K562 (cell line): ENCODE measurements around the gene TEX101. TPM values are rescaled to one million over a fixed set of nuclear protein-coding genes. Genes with fewer than 3 reads are reported as not detected.

Source experiments
- ATAC-seq: fragments of 200-7000 bp; cut with Tn5 transposase; 3 replicates; pipeline ENCODE4 v1.9.1; 2020; ENCODE audit warnings: moderate library complexity
- BruUV-seq: library from RNA; stranded (reverse); fragments of 400-500 nt; replicated peaks from 2 replicates; lab custom pipeline; 2021; lab: Mats Ljungman, UMichigan
- CTCF ChIA-PET: fragments of 300-600 bp; formaldehyde crosslinking; extraction: SDS; loops from one replicate; lab custom pipeline; 2021; ENCODE audit warnings: low intra/inter-chr PET ratio; lab: Yijun Ruan, JAX
- POLR2A ChIA-PET: fragments of 300-600, 350-650 bp; sonication (Branson Sonifier 250); formaldehyde crosslinking; extraction: SDS; loops from one replicate; lab custom pipeline; 2021; ENCODE audit warnings: antibody characterized with exemption, inconsistent platforms; lab: Yijun Ruan, JAX
- DNase-seq, 4 experiments: peaks; one replicate each; pipeline versions ENCODE4 v3.0.0 to v3.0.0-alpha.2; 2011 to 2018; ENCODE audit warnings: low spot score in 3 of 4, mixed read lengths in 3 of 4; ENCODE audit errors: extremely low read depth in 1 of 4
- FAIRE-seq: peaks from 2 replicates; lab custom pipeline; 2011; peaks lifted over from hg19 to GRCh38; lab: Jason Lieb, UNC
- H2AFZ ChIP-seq: 2 replicates; pipeline ENCODE4 v1.6.0; 2011; ENCODE audit warnings: low read depth, low read length, control low read depth, inconsistent platforms
- H3K27ac ChIP-seq: fragments of 200-600 bp; 3 replicates; pipeline ENCODE4 v1.8.0; 2011; ENCODE audit warnings: low read depth, mild to moderate bottlenecking, control low read depth, inconsistent platforms, low read length, moderate library complexity, mixed read lengths; ENCODE audit errors: extremely low read depth
- H3K27me3 ChIP-seq, 2 experiments: fragments of 300-600 bp in 1 of 2; 2 replicates in 1 of 2; 3 replicates in 1 of 2; pipeline versions ENCODE4 v1.6.0 to v1.8.0; 2011; ENCODE audit warnings: inconsistent platforms in 2 of 2, low read length in 2 of 2, mild to moderate bottlenecking in 1 of 2, mixed read lengths in 1 of 2, moderate library complexity in 1 of 2; ENCODE audit not compliant: control insufficient read depth in 2 of 2, insufficient read depth in 2 of 2
- H3K36me3 ChIP-seq: fragments of 300-600 bp; 3 replicates; pipeline ENCODE4 v1.8.0; 2011; ENCODE audit warnings: mild to moderate bottlenecking, low read length, inconsistent platforms; ENCODE audit not compliant: control insufficient read depth, insufficient read depth
- H3K4me1 ChIP-seq, 2 experiments: fragments of 200-600 bp in 1 of 2; replicated peaks in 1 of 2; 2 replicates in 1 of 2; 3 replicates in 1 of 2; pipeline versions ENCODE4 v1.5.1 to v1.8.0; 2011; ENCODE audit warnings: inconsistent platforms in 2 of 2, low read length in 2 of 2, mild to moderate bottlenecking in 1 of 2, mixed read lengths in 1 of 2, moderate library complexity in 1 of 2; ENCODE audit not compliant: control insufficient read depth in 2 of 2, insufficient read depth in 2 of 2
- H3K4me2 ChIP-seq: 2 replicates; pipeline ENCODE4 v1.6.1; 2011; ENCODE audit warnings: low read length, control low read depth, inconsistent platforms, mixed read lengths; ENCODE audit not compliant: insufficient read depth
- H3K4me3 ChIP-seq: fragments of 200-600 bp; sonication (generic), shearing (Covaris generic); 2 replicates; pipeline ENCODE4 v1.5.1; 2016; ENCODE audit warnings: control low read depth, inconsistent platforms
- H3K79me2 ChIP-seq: fragments of 200-600 bp; 3 replicates; pipeline ENCODE4 v1.8.0; 2011; ENCODE audit warnings: low read length, inconsistent platforms; ENCODE audit not compliant: control insufficient read depth, insufficient read depth
- H3K9ac ChIP-seq, 2 experiments: 2 replicates each; pipeline versions ENCODE4 v1.6.0 to v1.6.1; 2011; ENCODE audit warnings: low read depth in 2 of 2, low read length in 2 of 2, control low read depth in 1 of 2, inconsistent platforms in 1 of 2, mild to moderate bottlenecking in 1 of 2, mixed read lengths in 1 of 2; ENCODE audit not compliant: insufficient read depth in 1 of 2
- H3K9me1 ChIP-seq: one replicate; pipeline ENCODE4 v1.6.0; 2011; ENCODE audit warnings: inconsistent platforms, mild to moderate bottlenecking, low read length, moderate library complexity; ENCODE audit not compliant: control insufficient read depth, insufficient read depth
- H3K9me3 ChIP-seq: replicated peaks from 2 replicates; pipeline ENCODE4 v1.5.1; 2011; ENCODE audit warnings: low read depth, low read length, inconsistent platforms; ENCODE audit not compliant: control insufficient read depth, insufficient read depth
- H4K20me1 ChIP-seq: replicated peaks from 2 replicates; pipeline ENCODE4 v1.6.1; 2011; ENCODE audit warnings: low read length, inconsistent platforms, mixed read lengths; ENCODE audit not compliant: control insufficient read depth, insufficient read depth
- CEBPB ChIP-seq: fragments of 450-650 bp; IDR thresholded peaks from 2 replicates; pipeline ENCODE4 v1.6.1; 2016; ENCODE audit warnings: missing genetic modification characterization, missing compliant biosample characterization
- FOXP1 ChIP-seq: sonication (generic); formaldehyde crosslinking; IDR thresholded peaks from 2 replicates; pipeline ENCODE4 v1.8.0; 2022; ENCODE audit warnings: mild to moderate bottlenecking, missing genetic modification reagents
- SFPQ ChIP-seq: fragments of 200-400 bp; formaldehyde crosslinking; IDR thresholded peaks from 2 replicates; pipeline ENCODE4 v1.6.1; 2017; ENCODE audit warnings: mild to moderate bottlenecking, low read depth, low read length, moderate library complexity
- STAT5B ChIP-seq: fragments of 250-450 bp; sonication (Bioruptor Pico); IDR thresholded peaks from 2 replicates; pipeline ENCODE4 v1.8.0; 2021; ENCODE audit warnings: mild to moderate bottlenecking, inconsistent platforms
- THRB ChIP-seq: fragments of 450-650 bp; formaldehyde crosslinking; conservative IDR thresholded peaks from 2 replicates; pipeline ENCODE4 v1.4.0; 2022; ENCODE audit warnings: mild to moderate bottlenecking, missing genetic modification characterization
- ZNF551 ChIP-seq: fragments of 250-450 bp; sonication (Bioruptor Pico); IDR thresholded peaks from 2 replicates; pipeline ENCODE4 v1.5.0; 2021; ENCODE audit warnings: mild to moderate bottlenecking, moderate library complexity
- WGBS: fragments of 100-300 bp; shearing (Covaris generic); methylation state at CpG from one replicate; pipeline ENCODE4 v1.1.6; 2016; ENCODE audit warnings: low coverage, mixed read lengths; ENCODE audit not compliant: insufficient coverage; ENCODE audit errors: missing lambda C conversion rate; 5-methylcytosine and 5-hydroxymethylcytosine counted together
- in situ Hi-C: fragments of 300-500 bp; cut with MboI; formaldehyde crosslinking; loops from 4 replicates; pipeline ENCODE4 v1.15.0; 2018; ENCODE audit warnings: inconsistent platforms, mixed read lengths
- intact Hi-C: fragments of 100-400 bp; cut with micrococcal nuclease; formaldehyde crosslinking; loops from 2 replicates; pipeline ENCODE4 v1.14.2; 2022
- polyA plus RNA-seq, 8 experiments: library from polyadenylated mRNA; depleted of rRNA in 4 of 8; stranded (reverse) in 5 of 8; unstranded in 3 of 8; fragments of >200 nt; fragmentation: Nextera tagmentation in 2 of 8; fragmentation: Illumina TruSeq in 1 of 8; extraction: Ambion mirVana in 2 of 8; extraction: Trizol in 1 of 8; gene quantifications; 2 replicates each; pipeline versions ENCODE4 v1.2.1 to v1.2.3, GENCODE V29; 2011 to 2014; ENCODE audit warnings: inconsistent platforms in 1 of 8, missing spikeins in 1 of 8
- total RNA-seq, 7 experiments: library from RNA; depleted of rRNA in 6 of 7; stranded (reverse); fragments of >200 nt in 6 of 7; fragmentation: Illumina TruSeq in 2 of 7; extraction: Trizol in 2 of 7; gene quantifications; 2 replicates each; pipeline versions ENCODE4 v1.2.1 to v1.2.3, GENCODE V29; 2011 to 2021; ENCODE audit warnings: low replicate concordance in 1 of 7
- TF ChIP-seq, protein P1 (sequence below): fragments of 450-650 bp; formaldehyde crosslinking; IDR thresholded peaks from 2 replicates; pipeline ENCODE4 v1.4.0; 2022; ENCODE audit warnings: missing genetic modification characterization
- TF ChIP-seq, protein P2 (sequence below): fragments of 250-450 bp; sonication (Bioruptor Pico); IDR thresholded peaks from 2 replicates; pipeline ENCODE4 v1.8.0; 2021; ENCODE audit warnings: borderline replicate concordance, mild to moderate bottlenecking, moderate library complexity; ENCODE audit not compliant: poor library complexity, severe bottlenecking

The TEX101 gene
- total and polyA plus RNA-seq, 9 of the 15 experiments (the other 6 are each of a cell fraction or from before 2014, with no cell fraction given): 0.10 to 0.36 (median 0.14) TPM; not detected in 6

GRCh38 chr19:43461303-43461702 lies 46.6 kb downstream of the TEX101 start (continued):
- TF ChIP-seq, protein P1, sequence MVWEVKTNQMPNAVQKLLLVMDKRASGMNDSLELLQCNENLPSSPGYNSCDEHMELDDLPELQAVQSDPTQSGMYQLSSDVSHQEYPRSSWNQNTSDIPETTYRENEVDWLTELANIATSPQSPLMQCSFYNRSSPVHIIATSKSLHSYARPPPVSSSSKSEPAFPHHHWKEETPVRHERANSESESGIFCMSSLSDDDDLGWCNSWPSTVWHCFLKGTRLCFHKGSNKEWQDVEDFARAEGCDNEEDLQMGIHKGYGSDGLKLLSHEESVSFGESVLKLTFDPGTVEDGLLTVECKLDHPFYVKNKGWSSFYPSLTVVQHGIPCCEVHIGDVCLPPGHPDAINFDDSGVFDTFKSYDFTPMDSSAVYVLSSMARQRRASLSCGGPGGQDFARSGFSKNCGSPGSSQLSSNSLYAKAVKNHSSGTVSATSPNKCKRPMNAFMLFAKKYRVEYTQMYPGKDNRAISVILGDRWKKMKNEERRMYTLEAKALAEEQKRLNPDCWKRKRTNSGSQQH (CRISPR knock-in tag): no peak
- TF ChIP-seq, protein P2, sequence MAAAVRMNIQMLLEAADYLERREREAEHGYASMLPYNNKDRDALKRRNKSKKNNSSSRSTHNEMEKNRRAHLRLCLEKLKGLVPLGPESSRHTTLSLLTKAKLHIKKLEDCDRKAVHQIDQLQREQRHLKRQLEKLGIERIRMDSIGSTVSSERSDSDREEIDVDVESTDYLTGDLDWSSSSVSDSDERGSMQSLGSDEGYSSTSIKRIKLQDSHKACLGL: no peak
- no peak for TF ChIP-seq SFPQ
- no peak for TF ChIP-seq STAT5B
- no peak for TF ChIP-seq ZNF551 (CRISPR knock-in tag)

- 41% methylated on average over 7 of the region's 7 CpGs for WGBS
- H3K27ac ChIP-seq: no peak overlapping the region
- ATAC-seq (no peak), FAIRE-seq (peak; percentile 6), DNase-seq (no peak)
- BruUV-seq: no TSS peak
- H3K36me3 ChIP-seq: no peaks in the 10 kb centered on the region
- H3K9me3 ChIP-seq: no peaks in the 10 kb centered on the region
- H3K4me2 ChIP-seq: no peak overlapping the region; the same call in 1 of the 2 replicates
- H3K9ac ChIP-seq: no peak overlapping the region
- ChIA-PET CTCF (no interaction called here), POLR2A (interaction anchor here (1.2 to 2.1 kb wide), 3 partner anchors 11 to 20 kb away, joined by 5 to 20 read pairs (median 6); no protein-coding TSS in a partner anchor)
- no peak overlapping the region for H3K4me3 ChIP-seq
- peaks cover 17 to 18% of the 10 kb centered on the region in 2 experiments; a peak in 4 of 5 replicates for H3K27me3 ChIP-seq
- H3K9me1 ChIP-seq: no peaks in the 10 kb centered on the region
- peaks cover 18 to 34% of the 10 kb centered on the region in 2 experiments for H3K4me1 ChIP-seq
- no peaks in the 10 kb centered on the region for H3K79me2 ChIP-seq
- intact Hi-C loops (loop anchor here (5.0 kb wide), 1 partner anchor 40 kb away; the partner anchor contains the start of gene PHLDB3), in situ Hi-C loops (no loop called here)
- H4K20me1 ChIP-seq: no peaks in the 10 kb centered on the region
- no peak overlapping the region for H2AFZ ChIP-seq
- TF ChIP-seq FOXP1 (CRISPR knock-in tag) (no peak), THRB (CRISPR knock-in tag) (no peak), CEBPB (peak; percentile 44)
Measured at GRCh38 chr19:43462383-43462782, 47.7 kb downstream of the TEX101 start.
